LoVo (cell line): ENCODE data around the gene SHF.

Experiments
- DNase-seq: peaks from one replicate; pipeline ENCODE4 v3.0.0-alpha.2; 2016; ENCODE audit warnings: low spot score

SHF gene

DNA sequence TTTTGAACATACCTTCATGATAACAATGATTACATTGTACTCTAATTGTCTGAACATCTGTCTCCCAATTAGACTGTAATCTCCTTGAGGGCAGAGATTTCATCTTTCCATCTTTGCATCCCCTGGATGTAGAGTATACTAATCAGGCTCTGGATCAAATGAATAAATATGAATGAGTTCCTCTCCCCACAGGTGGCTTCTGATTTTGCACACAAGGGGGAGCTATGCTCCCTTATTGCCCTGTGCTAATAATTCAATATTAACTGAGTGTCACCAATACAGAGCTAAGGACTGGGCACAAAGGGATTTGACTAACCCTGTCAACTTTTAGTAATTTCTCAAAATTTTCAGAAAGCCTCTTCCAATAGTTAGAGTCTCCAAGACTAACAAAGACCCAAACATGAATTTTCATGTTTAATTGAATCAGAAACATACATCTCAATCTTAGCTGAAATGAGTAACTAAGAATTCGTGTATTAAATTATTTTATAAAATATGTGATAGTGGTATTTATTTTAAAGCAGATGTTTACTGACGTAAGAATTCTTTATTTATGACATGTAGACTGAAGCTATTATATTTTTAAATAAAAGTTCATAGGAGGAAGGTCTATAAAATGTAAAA, 61.1 kb downstream of the SHF start:
- peak; percentile 51 for DNase-seq

DNA sequence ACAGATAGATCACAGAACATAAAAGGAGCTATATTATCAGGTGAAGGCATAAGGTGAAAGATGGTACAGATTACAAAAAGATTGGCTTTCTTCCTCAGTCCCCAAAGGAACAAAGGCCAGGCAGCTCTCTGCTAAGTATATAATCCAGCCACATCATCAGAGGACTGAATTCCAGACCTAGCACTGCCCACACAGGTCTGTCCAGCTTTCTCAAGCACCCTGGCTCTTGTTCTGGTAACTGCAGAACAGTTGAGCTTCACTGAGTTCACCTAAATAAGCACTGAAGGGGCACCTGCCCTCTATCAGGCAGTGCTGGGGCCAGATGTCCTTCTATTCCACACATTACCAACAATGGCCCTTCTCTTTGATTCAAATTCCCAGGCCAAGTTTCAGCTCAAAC, 64.4 kb downstream of the SHF start:
- DNase-seq: no peak

DNA sequence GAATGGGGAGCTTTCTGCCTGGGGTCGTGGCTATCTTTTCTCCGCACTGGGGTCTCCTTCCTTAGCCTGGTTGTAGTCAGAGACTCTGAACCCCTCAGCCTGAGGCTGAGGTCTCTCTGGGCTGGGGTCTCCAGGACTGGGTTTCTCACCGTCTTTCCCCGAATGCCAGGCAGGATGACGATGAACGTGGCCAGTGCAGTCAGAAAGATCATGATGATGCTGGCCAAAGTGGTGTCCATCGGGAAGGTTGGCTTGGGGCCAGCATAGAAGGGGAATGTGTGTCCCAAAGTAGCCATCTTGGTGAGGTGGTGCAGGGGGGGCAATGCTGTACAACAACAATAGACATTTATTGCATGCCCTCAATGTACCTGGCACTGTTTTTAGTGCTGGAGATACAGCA, 65.0 kb downstream of the SHF start:
- no peak for DNase-seq

DNA sequence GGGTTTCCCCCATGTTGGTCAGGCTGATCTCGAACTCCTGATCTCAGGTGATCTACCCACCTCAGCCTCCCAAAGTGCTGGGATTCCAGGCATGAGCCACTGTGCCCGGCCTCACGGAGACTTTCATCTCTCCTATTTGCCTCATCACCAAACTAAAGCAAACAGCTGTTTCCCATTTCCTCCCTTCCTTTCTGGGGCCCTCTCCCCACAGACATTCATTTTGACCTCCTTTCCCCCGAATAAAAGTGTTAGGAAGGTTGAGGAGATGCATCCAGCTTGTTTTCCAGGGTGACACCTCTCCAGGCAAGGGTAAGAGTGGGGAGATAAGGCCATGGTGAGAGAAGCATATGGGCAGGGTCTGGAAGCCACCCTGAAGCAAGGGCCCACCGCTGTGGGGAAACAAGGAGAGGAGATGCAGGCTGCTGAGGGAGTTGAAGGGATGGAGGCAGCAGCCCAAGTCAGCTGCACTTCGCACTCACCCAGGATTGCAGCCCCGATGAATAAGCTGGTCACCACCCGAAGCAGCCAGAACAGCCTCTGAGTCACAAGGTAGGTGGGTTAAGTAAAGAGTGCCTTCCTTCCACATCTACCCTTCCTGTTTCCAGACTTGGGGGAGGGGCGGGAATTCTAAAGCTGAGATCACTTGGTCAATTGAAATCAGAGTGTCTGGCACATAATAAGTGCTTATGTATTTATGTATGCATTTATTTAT, 65.9 kb downstream of the SHF start:
- peak; percentile 15 for DNase-seq

DNA sequence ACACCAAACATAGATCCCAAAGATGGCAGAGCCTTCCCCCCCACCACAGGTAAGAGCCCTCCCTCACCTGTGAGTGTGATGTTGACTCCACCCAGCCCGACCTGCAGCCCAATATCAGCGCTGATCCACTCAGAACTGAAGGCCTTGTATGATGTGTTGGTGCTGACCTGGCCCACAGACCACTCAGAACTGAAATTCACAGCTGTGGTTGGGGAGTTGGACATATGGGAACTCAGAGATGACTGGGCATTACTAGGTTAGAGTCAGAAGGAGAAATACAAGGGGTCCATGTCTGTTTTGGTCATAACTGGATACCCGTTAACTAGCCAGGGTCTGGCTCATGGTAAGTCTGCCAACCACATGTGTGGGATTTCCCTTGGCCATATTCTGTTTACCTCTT, 66.7 kb downstream of the SHF start:
- DNase-seq: no peak

DNA sequence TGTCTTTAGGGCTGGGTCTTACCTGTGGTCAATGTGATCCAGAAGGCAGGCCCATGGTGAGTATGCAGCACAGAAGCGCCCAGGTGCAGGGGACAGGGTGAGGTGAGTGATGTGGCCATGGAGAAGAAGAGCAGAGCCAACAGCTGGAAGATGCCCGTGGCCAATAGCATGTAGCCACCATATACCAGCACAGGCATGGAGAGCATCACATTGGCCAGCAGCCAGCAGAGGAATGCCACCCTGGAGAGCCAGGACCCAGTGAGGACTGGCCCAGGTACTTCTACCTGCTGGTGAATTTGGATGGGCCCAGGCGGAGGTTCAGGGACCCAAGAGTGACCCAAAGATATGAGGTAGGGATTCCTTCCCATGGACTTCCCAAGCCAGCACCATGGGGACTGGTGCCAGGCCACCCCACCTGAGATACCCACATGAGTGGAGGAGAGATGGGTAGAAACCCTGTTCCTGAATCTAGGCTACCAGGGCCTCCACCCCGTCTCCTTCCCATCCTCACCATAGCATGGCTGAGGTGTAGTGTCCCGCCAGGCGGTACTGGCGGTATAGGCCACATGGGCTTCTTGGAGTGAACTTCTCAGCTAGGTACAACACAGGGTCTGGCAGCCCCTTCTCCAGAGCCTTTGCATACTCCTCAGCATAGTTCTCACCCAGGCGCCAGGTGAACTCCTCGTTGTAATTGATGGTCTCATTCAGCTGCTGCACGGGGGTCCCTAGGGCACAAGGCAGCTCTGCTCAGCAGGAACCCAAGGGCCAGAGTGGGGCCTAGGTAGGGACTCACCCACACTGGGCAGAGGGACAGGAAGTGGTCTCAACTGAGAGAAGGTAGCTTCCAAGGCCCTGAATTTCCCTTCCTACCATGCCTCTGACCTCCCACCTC, 67.4 kb downstream of the SHF start:
- DNase-seq: no peak

DNA sequence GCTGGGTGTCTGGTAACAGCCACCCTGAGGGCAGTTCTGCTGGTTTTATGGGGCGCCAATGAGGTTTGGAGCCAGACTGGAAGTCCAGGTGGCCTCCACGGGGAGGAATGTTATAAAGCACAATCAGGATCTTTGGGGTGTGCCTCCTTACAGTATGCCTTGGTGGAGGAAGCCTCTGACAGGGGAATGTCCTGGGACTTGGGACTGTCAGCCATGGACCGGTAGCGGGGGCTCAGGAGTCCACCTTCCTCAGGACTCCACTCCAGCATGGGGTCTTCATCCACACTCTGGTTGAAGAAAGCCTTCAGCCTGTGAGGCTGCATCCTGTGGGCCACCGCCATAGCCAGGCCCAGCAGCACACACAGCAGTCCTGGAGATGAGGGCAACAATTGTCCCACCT, 68.8 kb downstream of the SHF start:
- no peak for DNase-seq

DNA sequence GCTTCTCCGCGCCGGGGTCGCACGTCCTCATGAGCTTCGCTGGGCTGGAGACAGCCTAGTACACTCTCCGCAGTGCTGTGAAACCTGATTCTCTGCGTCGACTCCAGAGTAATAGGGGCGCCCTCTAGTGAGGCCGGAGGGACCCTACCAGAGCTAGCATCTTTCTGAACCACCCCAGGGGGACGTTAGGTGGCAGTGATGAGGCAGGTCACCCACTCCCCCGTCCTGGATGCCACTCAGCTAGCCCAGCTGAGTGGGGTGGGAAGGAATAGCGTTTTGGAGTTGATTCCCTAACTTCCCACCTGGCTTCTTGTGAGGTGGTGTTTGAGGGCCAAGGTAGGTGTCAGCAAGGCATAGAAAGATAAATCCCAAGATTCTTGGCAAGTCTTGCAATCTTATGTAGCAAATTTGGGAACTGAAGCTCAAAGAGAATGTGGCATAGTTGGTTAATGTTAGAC, 69.6 kb downstream of the SHF start:
- peak; percentile 85 for DNase-seq

DNA sequence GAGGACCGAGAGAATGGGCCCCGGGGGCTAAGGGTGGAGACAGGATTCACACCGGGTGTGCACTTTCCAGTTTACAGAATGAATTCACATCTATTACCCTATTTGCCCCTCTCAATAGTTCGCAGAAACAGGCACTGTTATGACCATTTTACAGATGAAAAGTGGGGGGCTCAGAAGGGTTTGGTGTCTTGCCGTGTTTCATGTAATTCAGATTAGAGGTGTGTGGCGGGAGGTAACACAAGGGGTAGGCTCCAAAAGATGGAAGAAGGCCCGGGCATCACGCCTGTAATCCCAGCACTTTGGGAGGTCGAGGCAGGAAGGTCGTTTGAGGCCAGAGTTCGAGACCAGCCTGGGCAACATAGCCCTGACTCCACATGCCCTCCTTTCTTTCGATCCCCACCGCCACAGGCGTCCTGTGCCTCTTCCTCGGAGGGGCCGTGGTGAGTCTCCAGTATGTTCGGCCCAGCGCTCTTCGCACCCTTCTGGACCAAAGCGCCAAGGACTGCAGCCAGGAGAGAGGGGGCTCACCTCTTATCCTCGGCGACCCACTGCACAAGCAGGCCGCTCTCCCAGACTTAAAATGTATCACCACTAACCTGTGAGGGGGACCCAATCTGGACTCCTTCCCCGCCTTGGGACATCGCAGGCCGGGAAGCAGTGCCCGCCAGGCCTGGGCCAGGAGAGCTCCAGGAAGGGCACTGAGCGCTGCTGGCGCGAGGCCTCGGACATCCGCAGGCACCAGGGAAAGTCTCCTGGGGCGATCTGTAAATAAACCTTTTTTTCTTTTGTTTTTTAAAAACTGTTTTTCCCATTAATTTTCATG, 70.2 kb downstream of the SHF start:
- no peak for DNase-seq
